Measurements from ENCODE around the gene DENND2A.
"Not testable (repeated sequence)": the region's sequence is repeated elsewhere in the genome, so short reads cannot be mapped to it uniquely, and the experiment has no call there.

Gene DENND2A

DNA sequence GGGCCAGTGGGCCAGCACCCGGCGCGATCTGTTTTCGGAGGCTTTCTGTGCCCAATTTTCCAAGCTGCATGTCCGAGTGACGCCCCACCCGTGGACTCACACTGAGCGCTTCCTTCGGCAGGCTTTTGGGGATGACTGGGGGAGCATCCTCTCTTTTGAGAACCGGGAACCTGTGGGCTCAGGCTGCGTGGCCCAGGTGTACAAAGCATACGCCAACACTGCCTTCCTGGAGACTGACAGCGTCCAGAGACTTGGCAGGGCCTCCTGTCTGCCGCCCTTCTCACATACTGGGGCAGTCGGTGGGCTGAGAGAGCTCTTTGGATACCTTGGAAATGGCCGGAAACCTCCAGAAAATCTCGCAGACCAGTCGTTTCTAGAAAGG is 33.2 kb upstream of the DENND2A start:
- DNase-seq, result no peak

DNA sequence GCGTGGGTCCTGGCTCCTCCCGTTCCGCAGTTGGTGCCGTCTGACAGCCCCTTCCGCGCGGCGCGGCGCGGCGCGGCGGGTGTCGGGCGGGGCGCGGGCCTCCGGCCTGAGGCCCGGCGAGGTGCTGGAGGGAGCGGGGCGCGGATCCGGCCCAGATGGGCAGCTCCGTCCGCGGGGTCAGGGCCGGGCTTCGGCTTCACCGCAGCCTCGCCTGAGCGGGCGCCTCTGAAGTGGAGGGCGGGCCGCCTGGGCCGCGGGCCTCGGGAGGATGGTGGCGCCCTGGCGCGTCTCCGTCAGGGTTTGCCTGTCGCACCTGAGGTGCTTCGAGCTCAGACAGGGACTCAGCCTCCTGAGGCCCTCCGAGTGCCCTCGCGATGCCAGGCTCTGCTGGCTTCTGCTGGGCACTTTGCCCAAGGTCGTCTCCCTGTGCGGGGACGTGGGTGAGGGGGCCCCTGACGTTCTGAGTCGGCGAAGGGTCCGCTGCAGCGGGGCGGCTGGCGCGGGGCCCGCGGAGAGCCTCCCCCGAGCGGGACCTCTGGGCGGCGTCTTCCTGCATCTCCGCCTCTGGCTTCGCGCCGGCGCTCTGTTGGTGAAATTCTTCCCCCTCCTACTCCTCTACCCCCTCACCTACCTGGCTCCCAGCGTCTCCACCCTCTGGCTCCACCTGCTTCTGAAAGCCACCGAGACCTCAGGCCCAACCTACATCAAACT is 32.6 kb upstream of the DENND2A start:
- peak; percentile 83 for DNase-seq

GRCh38 chr7:140672382-140673062 is 31.9 kb upstream of the DENND2A start, which contains the start of gene ADCK2:
TSS of gene ADCK2 (plus strand) at chr7:140672945. CDS start at chr7:140673331, 386 bp downstream.
- DNase-seq, result no peak

GRCh38 chr7:140671966-140672365 is 31.4 kb upstream of the DENND2A start:
- no peak for DNase-seq

GRCh38 chr7:140670343-140670935 is 29.8 kb upstream of the DENND2A start:
- no peak for DNase-seq

DNA sequence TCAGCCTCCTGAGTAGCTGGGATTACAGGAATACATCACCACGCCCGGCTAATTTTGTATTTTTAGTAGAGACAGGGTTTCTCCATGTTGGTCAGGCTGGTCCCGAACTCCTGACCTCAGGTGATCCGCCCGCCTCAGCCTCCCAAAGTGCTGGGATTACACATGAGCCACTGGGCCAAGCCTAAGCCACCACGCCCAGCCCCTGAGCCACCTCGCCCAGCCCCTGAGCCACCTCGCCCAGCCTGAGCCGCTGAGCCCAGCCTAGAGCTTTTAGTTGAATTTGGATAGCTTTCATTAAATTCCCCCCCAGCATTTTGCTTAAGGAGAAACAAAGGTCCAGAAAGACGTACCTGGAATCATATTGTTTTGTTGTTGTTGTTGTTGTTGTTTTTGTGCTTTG is 29.2 kb upstream of the DENND2A start:
- DNase-seq, result not testable (repeated sequence)

GRCh38 chr7:140669352-140669751 is 28.7 kb upstream of the DENND2A start:
- DNase-seq, result no peak

- DNase-seq, result no peak
These were observed 28.0 kb upstream of the DENND2A start for GRCh38 chr7:140668641-140669040.

- no peak for DNase-seq
These were observed 26.9 kb upstream of the DENND2A start for GRCh38 chr7:140667476-140667875.

GRCh38 chr7:140662938-140663337 is 22.3 kb upstream of the DENND2A start:
- not testable (repeated sequence) for DNase-seq

- DNase-seq, result no peak
These were observed 20.5 kb upstream of the DENND2A start for GRCh38 chr7:140661124-140661523.

- no peak for DNase-seq
These were observed 19.2 kb upstream of the DENND2A start for GRCh38 chr7:140659856-140660255.

DNA sequence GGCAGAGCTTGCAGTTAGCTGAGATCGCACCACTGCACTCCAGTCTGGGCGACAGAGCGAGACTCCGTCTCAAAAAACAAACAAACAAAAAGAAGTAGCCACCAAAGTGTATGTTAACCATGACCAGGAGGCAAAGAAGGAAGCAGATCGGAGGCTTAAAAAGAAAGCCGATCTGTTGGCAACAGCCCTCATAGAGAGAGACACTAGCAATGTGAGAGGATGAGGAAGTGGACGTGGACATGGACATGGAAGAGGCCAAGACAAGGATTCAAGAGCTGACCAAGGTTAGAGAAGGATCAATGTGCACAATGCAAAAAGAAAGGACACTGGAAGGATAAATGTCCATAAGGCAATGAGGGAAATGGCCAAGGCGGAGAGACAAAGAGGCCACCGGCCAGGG is 17.3 kb upstream of the DENND2A start:
- DNase-seq, result no peak

DNA sequence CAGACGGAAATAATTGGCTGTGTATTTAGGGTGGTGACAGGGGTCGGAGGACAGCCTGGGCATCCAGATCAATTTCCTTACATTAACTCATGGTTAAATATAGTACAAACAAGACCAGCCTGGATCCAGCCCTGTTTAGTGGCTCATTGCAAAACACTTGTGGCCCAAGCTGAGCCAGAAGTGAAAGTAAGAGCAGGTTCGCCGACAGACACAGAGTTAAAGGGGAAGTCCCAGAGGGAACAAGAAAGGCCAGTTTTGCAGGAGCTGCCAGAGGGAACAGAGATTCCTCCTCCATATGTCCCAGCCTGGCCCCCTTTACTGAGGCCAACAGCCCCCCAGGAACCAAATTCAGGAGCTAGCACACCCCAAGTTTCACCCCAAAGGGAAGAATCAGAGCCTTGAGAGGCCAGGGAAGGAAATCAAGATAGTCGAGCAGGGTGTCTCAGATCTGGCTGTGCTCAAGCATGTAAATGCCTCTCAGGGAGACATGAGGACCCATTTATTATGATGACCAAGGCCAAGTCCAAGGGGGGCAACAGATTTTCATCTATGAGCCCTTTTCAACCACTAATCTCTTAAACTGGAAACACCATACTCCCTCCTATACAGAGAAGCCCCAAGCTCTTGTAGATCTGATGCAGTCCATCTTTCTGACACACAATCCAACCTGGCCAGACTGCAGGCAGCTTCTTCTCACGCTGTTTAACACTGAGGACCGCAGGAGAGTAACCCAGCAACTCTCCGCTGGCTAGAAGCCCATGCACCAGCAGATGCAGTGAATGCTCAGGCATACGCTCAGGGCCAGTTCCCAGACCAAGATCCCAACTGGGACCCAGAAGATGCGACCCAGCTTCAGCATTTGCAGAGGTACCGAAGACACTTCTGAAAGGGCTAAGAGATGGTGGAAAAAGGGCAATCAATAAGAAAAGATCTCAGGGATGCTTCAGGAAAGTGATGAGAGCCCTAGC is 16.2 kb upstream of the DENND2A start:
- no peak for DNase-seq

DNA sequence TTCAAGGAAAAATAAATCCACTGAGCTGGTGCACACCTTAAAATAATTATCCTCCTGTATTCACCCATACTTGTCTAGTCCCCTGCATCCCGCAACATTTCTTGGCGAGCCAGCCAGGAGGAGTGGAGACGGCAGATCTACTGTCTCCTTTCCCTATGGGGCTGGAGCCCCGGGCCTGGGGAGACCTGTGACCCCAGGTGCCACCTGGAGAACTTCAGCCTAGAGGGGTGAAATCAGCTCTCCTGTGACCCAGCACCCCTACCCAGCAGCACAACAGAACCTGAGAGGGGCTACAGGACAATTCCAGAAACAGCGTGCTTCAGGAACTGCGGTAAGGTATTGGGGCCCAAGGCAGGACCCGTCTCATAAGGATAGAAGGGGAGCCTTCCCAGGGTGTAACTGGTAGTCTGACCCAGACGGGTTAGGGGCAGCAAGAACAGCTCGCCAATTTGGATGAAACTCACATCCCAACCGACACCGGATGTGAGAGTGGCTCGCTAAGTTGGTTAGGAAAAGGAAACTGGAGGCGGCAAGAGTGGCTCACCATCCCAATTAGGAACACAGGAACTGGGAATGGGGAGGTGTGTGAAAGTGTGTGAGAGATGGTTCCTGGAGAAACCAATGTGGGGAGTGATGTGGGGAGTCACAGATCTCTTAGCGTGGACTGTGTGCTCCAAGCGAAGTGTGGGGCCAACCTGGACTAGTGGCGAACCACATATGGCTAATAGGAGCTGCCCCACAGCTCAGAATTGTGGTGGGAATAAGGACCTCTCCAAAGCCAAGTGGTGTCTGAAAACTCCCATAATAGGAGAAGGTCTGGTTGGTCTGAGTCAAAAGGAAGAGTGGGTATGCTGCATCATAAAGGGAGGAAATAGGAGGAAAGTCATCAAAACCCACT is 15.1 kb upstream of the DENND2A start:
- no peak for DNase-seq

DNA sequence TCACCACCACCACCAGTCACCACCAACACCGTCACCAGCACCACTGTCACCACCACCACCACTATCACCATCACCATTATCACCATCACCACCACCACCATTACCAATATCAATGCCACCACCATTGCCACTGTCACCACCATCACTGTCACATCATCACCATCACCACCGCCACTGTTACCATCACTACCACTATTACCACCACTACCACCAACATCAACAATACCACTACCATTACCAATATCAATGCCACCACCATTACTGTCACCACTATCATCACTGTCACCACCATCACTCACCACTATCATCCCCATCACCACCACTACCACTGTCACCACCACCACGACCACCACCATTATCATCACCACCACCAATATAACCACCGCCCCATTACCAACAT is 14.0 kb upstream of the DENND2A start:
- DNase-seq, result no peak

DNA sequence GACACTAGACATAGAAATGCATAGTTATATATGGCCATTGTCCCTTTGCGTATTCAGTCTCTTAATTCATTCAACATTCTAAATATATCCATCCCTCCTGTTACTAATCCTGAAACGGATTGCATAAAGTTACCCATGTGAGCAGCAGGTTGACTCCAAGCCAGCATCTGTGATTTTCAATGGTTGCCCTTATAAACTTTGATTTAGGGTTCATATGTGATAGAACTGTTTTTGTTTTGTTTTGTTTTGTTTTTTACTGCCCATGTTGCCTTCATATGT is 13.4 kb upstream of the DENND2A start:
- DNase-seq, result no peak

DNA sequence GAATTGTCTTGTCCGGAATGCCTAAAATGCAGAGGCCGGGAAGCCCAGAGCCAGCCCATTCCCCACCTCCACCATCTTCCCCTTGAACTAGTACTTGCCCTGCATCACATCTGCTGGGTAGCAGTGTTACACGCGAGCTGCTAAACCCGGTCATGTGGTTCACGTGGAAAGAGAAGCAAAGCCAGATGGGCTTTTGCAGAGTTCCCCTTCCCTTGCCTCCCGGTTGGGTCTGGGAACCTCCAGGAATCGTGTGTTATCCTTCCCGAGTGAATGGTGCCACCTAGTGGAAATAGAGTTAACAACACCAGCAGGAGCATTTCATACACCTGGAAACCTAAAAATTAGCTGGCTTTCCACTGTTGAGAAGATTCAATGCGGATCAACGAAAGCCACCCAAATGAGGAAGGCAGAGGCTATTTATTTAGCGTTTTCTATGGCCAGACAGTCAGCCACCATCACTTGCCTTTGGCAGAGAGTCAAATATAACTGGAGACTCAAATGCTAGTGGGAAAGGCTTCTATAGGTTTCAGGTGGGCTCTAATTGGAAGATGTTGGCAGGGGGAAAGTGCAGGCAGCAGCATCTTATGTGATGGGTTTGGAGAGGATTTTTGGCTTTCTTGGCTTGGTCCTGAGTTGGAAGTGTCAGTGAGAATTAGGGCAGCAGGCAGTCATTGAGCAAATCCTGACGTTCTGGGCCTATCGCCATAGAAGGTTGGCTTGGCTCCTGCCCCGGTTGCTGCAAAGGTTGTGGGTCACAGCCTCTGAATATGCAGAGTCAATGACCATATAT is 12.9 kb upstream of the DENND2A start:
- DNase-seq, result peak; percentile 37

- DNase-seq, result no peak
These were observed 9.8 kb upstream of the DENND2A start for GRCh38 chr7:140650367-140650766.

DNA sequence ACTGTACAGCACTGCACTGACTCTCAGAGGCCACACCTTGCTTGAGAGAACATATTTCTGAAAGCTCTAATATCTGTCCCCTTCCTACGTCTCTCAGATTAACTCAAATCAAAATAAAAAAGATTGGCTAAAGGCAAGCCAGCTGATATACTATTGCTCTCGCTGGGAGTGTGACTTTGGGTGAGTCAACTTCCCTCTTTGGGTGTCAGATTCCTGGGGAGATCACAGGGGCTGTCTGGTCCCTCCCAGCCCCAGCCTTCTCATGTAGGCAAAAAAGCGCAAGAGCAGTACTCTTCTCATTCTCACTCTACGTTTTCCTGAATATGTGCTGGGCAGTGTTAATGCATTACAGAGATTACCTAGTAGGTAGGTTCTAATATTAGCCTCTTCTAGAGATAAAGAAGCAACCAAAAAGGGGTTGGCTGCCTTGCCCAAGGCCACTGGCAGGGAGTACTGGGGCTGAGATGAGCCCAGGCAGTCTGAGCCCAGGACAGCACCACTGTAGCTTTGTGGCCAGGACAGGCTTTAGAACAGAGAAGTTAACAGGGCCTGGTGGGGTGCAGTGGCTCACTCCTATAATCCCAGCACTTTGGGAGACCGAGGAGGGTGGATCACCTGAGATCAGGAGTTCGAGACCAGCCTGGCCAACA is 9.1 kb upstream of the DENND2A start:
- DNase-seq, result no peak
